ENCODE data around the gene LRRC63.

LRRC63 gene

GRCh38 chr13:46183018-46183946 lies 28.4 kb upstream of the LRRC63 start:
- no peak for TF ChIP-seq CTCF (IDR thresholded peaks at IDR 0.05; ENCODE audit: unreplicated experiment in 3 of 3)
- Mint-ChIP-seq H3K4me1 (peaks cover 14% of the 10 kb centered on the region), H3K4me3 (no peak overlapping the region), H3K27me3 (ENCODE audit: low read depth) (no peaks in the 10 kb centered on the region), H3K27ac (no peak overlapping the region), H3K36me3 (ENCODE audit: low read depth) (no peaks in the 10 kb centered on the region), H3K9me3 (no peaks in the 10 kb centered on the region)

- Mint-ChIP-seq H3K4me1 (peaks cover 12% of the 10 kb centered on the region), H3K27me3 (ENCODE audit: low read depth) (no peaks in the 10 kb centered on the region), H3K27ac (no peak overlapping the region), H3K4me3 (no peak overlapping the region), H3K36me3 (ENCODE audit: low read depth) (no peaks in the 10 kb centered on the region), H3K9me3 (no peaks in the 10 kb centered on the region)
- peak in 2 of 3 experiments; percentile 10 to 29 for TF ChIP-seq CTCF (IDR thresholded peaks at IDR 0.05; ENCODE audit: unreplicated experiment in 3 of 3)
These were observed 27.4 kb upstream of the LRRC63 start for GRCh38 chr13:46184277-46184699.

GRCh38 chr13:46185634-46186033 lies 26.1 kb upstream of the LRRC63 start:
- H3K4me3 Mint-ChIP-seq, result no peak overlapping the region
- TF ChIP-seq CTCF (IDR thresholded peaks at IDR 0.05; ENCODE audit: unreplicated experiment in 3 of 3), result no peak
- peaks cover 9% of the 10 kb centered on the region for H3K4me1 Mint-ChIP-seq
- no peak overlapping the region for H3K27ac Mint-ChIP-seq
- H3K36me3 Mint-ChIP-seq (ENCODE audit: low read depth), result no peaks in the 10 kb centered on the region
- no peaks in the 10 kb centered on the region for H3K9me3 Mint-ChIP-seq
- H3K27me3 Mint-ChIP-seq (ENCODE audit: low read depth), result no peaks in the 10 kb centered on the region

- no peaks in the 10 kb centered on the region for H3K27me3 Mint-ChIP-seq (ENCODE audit: low read depth)
- no peaks in the 10 kb centered on the region for H3K4me1 Mint-ChIP-seq
- no peak overlapping the region for H3K27ac Mint-ChIP-seq
- no peaks in the 10 kb centered on the region for H3K36me3 Mint-ChIP-seq (ENCODE audit: low read depth)
- TF ChIP-seq CTCF (IDR thresholded peaks at IDR 0.05; ENCODE audit: unreplicated experiment in 3 of 3), result no peak
- H3K9me3 Mint-ChIP-seq, result no peaks in the 10 kb centered on the region
- no peak overlapping the region for H3K4me3 Mint-ChIP-seq
These were observed 19.3 kb upstream of the LRRC63 start for GRCh38 chr13:46192412-46192811.

GRCh38 chr13:46195016-46195415 lies 16.7 kb upstream of the LRRC63 start:
- Mint-ChIP-seq H3K4me3 (no peak overlapping the region), H3K27me3 (ENCODE audit: low read depth) (no peaks in the 10 kb centered on the region), H3K9me3 (no peaks in the 10 kb centered on the region), H3K4me1 (no peaks in the 10 kb centered on the region), H3K36me3 (ENCODE audit: low read depth) (no peaks in the 10 kb centered on the region), H3K27ac (no peak overlapping the region)
- TF ChIP-seq CTCF (IDR thresholded peaks at IDR 0.05; ENCODE audit: unreplicated experiment in 3 of 3), result no peak
